Ectodermal cell (in vitro differentiated cells): Measurements from ENCODE around the gene P2RX3.

Experiments
- H3K27ac ChIP-seq: 2 replicates; pipeline ENCODE4 v1.7.0; 2013; ENCODE audit warnings: mild to moderate bottlenecking, low read depth, low read length; ENCODE audit not compliant: insufficient read depth, poor library complexity, severe bottlenecking
- H3K27me3 ChIP-seq: 2 replicates; pipeline ENCODE4 v1.7.0; 2013; ENCODE audit warnings: mild to moderate bottlenecking, low read length; ENCODE audit not compliant: insufficient read depth, control insufficient read depth, poor library complexity, severe bottlenecking
- H3K36me3 ChIP-seq: one replicate; pipeline ENCODE4 v1.7.0; 2013; ENCODE audit warnings: low read length; ENCODE audit not compliant: control insufficient read depth, insufficient read depth
- H3K4me1 ChIP-seq: one replicate; pipeline ENCODE4 v1.7.0; 2013; ENCODE audit warnings: low read length; ENCODE audit not compliant: control insufficient read depth, insufficient read depth
- H3K4me3 ChIP-seq: 2 replicates; pipeline ENCODE4 v1.7.0; 2013; ENCODE audit warnings: low read depth, low read length, control low read depth; ENCODE audit not compliant: insufficient read depth
- H3K9me3 ChIP-seq: 2 replicates; pipeline ENCODE4 v1.7.0; 2013; ENCODE audit warnings: mild to moderate bottlenecking, low read length, moderate library complexity; ENCODE audit not compliant: control insufficient read depth
- WGBS, 2 experiments: methylation state at CpG; one replicate each; pipeline ENCODE4 v1.1.7; 2013; ENCODE audit warnings: missing lambda C conversion rate in 2 of 2; 5-methylcytosine and 5-hydroxymethylcytosine counted together

P2RX3 gene

DNA sequence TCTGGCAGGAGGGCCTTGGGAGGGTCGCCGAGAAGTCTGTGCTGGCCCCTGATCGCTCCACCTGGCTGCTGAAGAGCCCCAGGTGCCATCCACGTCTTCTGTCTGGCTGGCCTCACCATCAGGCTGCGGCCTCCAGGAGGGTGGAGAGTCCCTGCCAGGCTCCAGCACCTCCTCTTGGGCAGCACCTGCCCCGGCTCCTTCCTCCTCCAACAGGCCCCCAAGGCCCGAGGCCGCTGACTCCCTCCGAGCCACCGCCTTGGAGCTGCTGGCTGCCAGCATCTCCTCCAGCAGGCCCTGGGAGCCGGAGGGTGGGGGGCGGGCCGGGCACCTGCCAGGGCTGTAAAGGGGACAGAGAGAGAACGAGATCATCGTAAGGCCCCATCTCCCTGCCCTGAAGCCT, 35.7 kb upstream of the P2RX3 start:
- no peaks in the 10 kb centered on the region for H3K27me3 ChIP-seq
- peaks cover 62% of the 10 kb centered on the region for H3K36me3 ChIP-seq
- WGBS, 2 experiments = 94% methylated on average over 15 of the region's 15 CpGs
- H3K4me1 ChIP-seq = no peaks in the 10 kb centered on the region
- H3K27ac ChIP-seq = no peak overlapping the region
- H3K9me3 ChIP-seq = no peaks in the 10 kb centered on the region
- no peak overlapping the region for H3K4me3 ChIP-seq

- no peak overlapping the region for H3K4me3 ChIP-seq
- H3K27me3 ChIP-seq = no peaks in the 10 kb centered on the region
- WGBS, 2 experiments = 83 to 87% methylated on average over 17 of the region's 17 CpGs
- no peak overlapping the region for H3K27ac ChIP-seq
- peaks cover 63% of the 10 kb centered on the region for H3K36me3 ChIP-seq
- no peaks in the 10 kb centered on the region for H3K4me1 ChIP-seq
- H3K9me3 ChIP-seq = no peaks in the 10 kb centered on the region
Measured at GRCh38 chr11:57303280-57303989, 34.7 kb upstream of the P2RX3 start.

DNA sequence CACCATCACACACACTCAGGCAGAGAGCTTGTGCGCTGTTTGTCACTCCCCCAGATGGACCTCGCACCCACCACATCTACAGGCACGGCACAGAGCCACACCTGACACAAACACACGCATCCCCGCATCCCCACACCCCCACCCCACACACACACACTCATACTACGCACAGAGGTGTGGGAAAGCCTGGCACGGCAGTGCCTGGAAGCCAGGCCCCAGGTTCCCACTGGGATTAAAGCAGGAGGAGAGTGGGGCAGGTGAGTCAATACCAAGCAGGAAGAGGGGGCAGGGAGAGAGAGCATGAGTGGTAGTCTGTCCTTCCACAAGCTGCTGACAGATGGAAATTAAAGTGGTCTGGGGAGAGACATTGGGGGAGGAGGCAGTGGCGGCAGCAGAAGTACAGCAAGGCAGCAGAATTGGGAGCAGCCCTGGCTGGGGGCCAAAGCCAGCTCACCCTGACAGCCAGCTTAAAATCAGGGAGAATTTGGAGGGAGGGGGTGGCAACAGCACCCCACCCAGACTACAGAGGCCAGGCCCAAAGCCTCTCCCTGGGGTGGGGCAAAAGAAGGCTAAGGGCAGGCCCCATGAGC, 34.1 kb upstream of the P2RX3 start:
- no peak overlapping the region for H3K4me3 ChIP-seq
- H3K4me1 ChIP-seq = no peaks in the 10 kb centered on the region
- H3K36me3 ChIP-seq = peaks cover 61% of the 10 kb centered on the region
- no peaks in the 10 kb centered on the region for H3K27me3 ChIP-seq
- H3K9me3 ChIP-seq = no peaks in the 10 kb centered on the region
- 94 to 96% methylated on average over 8 of the region's 8 CpGs for WGBS, 2 experiments
- no peak overlapping the region for H3K27ac ChIP-seq

DNA sequence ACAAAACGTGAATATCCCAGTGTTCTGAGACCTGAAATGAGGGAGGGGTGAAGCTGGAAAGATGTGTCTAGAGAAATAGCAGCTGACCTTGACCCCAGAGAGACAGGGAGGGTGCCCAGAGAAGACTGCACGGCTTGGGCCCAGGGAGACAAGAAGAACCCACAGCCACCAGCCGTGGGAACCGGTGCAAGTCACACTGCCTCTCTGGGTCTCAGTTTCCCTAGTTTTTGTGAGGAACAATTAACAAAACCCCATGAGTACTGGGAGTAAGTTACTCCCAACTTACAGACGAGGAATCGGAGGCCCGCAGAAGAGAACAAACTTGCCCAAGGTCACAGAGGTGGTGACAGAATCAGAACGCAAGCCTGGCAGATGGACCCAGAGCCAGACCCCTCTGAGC, 32.6 kb upstream of the P2RX3 start:
- H3K4me3 ChIP-seq = no peak overlapping the region
- no peak overlapping the region for H3K27ac ChIP-seq
- H3K36me3 ChIP-seq = peaks cover 61% of the 10 kb centered on the region
- H3K9me3 ChIP-seq = no peaks in the 10 kb centered on the region
- 94 to 95% methylated on average over 8 of the region's 8 CpGs for WGBS, 2 experiments
- no peaks in the 10 kb centered on the region for H3K27me3 ChIP-seq
- no peaks in the 10 kb centered on the region for H3K4me1 ChIP-seq

- Histone ChIP-seq H3K4me1 (no peaks in the 10 kb centered on the region), H3K27me3 (no peaks in the 10 kb centered on the region), H3K27ac (no peak overlapping the region), H3K9me3 (no peaks in the 10 kb centered on the region), H3K36me3 (peaks cover 53% of the 10 kb centered on the region), H3K4me3 (no peak overlapping the region)
- 94 to 95% methylated on average over 15 of the region's 15 CpGs for WGBS, 2 experiments
Measured at GRCh38 chr11:57306161-57306876, 31.8 kb upstream of the P2RX3 start.

DNA sequence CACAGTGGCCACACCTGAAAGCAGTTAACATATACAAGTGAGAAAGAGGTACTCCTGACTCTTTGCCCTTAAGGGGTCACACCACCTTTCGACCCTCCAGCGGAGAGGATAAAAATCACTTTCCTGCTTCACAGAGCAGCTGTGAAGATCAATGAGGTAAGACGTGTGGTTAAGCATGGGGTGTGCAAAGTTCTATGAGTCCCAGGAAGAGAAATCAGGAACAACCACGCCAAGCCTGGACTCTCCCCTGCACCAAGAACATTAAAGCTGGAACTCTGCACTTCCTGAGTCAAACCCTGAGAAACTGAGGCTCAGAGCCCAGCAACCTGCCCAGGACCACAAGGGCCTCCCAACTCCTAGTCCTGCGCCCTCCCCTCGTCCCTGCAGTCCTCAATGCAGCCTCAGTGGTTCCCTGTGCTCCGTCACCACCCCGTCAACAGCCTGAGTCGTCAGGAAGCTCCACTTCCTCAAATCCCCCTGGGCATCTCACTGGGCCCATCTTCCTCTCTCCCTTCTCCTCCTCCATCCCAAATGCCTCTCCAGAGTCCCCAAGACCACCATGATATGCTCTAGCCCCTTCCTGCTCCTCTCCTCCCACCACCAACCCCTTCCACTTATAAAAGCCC, 31.1 kb upstream of the P2RX3 start:
- 92 to 93% methylated on average over 9 of the region's 9 CpGs for WGBS, 2 experiments
- Histone ChIP-seq H3K4me1 (peaks cover 6% of the 10 kb centered on the region), H3K4me3 (no peak overlapping the region), H3K27me3 (no peaks in the 10 kb centered on the region), H3K27ac (no peak overlapping the region), H3K36me3 (peaks cover 45% of the 10 kb centered on the region), H3K9me3 (no peaks in the 10 kb centered on the region)

- Histone ChIP-seq H3K9me3 (no peaks in the 10 kb centered on the region), H3K36me3 (peaks cover 44% of the 10 kb centered on the region), H3K4me1 (peaks cover 6% of the 10 kb centered on the region), H3K4me3 (no peak overlapping the region), H3K27me3 (no peaks in the 10 kb centered on the region), H3K27ac (no peak overlapping the region)
- 92 to 94% methylated on average over 7 of the region's 7 CpGs for WGBS, 2 experiments
Measured at GRCh38 chr11:57307666-57308270, 30.4 kb upstream of the P2RX3 start.

DNA sequence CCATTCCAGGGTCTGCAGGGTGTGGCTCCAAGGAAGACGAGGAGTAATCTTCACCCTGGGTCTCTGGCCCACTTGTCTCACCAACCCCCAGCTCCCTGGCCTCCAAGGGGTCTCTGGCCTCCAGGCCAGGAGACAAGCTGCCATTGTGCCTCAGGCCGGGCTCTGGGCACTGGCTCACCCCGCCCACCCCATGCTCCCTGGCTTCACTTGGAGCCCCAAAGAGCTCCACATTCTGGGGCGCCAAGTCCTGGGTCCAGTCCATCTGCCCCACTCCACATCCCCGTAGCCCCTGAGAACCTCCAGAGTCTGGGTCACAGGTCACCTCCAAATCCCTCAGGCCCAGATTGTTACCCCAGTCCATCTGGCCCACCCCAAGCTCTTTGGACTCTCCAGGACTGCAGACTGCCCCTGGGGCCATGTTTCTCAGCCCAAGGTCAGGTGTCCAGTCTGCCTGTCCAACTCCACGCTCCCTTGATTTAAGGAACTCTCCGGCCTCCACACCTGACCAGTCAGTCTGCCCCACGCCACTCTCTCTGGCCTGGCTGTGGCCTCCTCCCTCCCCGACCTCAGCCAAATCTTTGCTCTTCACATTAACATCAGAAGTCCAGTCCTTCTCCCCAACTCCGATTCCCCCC, 29.6 kb upstream of the P2RX3 start:
- peaks cover 43% of the 10 kb centered on the region for H3K36me3 ChIP-seq
- no peak overlapping the region for H3K4me3 ChIP-seq
- H3K4me1 ChIP-seq = peaks cover 6% of the 10 kb centered on the region
- no peak overlapping the region for H3K27ac ChIP-seq
- 91 to 92% methylated on average over 10 of the region's 10 CpGs for WGBS, 2 experiments
- H3K27me3 ChIP-seq = no peaks in the 10 kb centered on the region
- no peaks in the 10 kb centered on the region for H3K9me3 ChIP-seq

DNA sequence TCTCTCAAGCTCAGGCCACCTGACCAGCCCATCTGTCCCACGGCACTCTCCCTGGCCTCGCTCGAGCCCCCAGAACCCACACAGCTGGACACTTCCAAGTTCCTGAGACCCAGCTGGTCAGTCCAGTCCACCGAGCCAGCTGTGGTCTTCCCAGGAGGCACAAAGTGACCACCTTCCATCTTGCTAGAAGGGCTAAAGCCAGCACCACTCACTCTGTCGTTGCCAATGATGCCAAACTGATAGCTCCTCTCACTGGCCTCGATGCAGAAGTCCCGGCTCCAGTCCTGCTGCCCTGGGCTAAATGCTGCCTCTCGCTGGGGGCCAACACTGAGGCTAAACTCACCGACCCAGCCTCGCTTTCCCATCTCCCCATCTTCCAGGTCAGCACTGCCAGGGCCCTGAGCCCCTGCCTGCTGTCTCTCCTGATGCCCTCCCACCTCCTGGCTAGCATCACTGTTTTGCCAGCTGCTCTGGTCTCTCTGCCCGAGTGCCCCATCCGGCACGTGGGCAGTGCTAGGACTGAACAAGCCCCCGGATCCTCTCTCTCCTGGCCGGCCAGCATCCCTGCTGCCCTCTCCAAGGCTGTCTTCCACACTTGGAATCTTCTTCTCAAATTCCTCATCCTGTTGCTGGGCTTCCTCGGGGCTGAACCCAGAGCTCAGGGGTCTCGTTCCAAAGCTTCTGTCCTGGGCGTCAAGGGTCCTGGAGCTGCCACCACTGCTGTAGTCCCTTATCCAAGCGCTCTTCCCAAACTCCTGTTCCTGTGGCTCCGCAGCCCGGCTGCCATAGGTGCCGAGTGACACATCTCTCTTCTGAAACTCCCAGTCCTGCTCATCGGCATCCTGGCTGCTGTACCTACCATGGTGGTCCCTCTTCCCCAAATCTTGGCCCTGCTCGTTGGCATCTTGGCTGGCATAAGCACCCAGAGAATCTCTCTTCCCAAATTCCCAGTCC, 28.8 kb upstream of the P2RX3 start:
- H3K27me3 ChIP-seq = no peaks in the 10 kb centered on the region
- H3K4me3 ChIP-seq = no peak overlapping the region
- no peak overlapping the region for H3K27ac ChIP-seq
- peaks cover 44% of the 10 kb centered on the region for H3K36me3 ChIP-seq
- H3K9me3 ChIP-seq = no peaks in the 10 kb centered on the region
- H3K4me1 ChIP-seq = peaks cover 6% of the 10 kb centered on the region
- 95% methylated on average over 24 of the region's 24 CpGs for WGBS, 2 experiments
